Endometrial microvascular endothelial cells (primary cell): ENCODE results near the gene MYPN. TPM values are rescaled to one million over a fixed set of nuclear protein-coding genes. Genes with fewer than 3 reads are reported as not detected.
"Not testable (repeated sequence)": the region's sequence is repeated elsewhere in the genome, so short reads cannot be mapped to it uniquely, and the experiment has no call there.

Source experiments
- in situ Hi-C: cut with HindIII; loops from 2 replicates; pipeline ENCODE4 v1.10.0; 2017; ENCODE audit warnings: low sequenced_read_pairs, low pct_unique_long_range_greater_than_20kb; ENCODE audit errors: inconsistent ontology term
- total RNA-seq: library from RNA; depleted of rRNA; stranded (reverse); fragments of >200 nt; gene quantifications from one replicate; pipeline ENCODE4 v1.2.3, GENCODE V29; 2015; ENCODE audit errors: inconsistent ontology term

MYPN gene
- total RNA-seq, 1 donor from 2014 or later = 1.1 TPM

DNA sequence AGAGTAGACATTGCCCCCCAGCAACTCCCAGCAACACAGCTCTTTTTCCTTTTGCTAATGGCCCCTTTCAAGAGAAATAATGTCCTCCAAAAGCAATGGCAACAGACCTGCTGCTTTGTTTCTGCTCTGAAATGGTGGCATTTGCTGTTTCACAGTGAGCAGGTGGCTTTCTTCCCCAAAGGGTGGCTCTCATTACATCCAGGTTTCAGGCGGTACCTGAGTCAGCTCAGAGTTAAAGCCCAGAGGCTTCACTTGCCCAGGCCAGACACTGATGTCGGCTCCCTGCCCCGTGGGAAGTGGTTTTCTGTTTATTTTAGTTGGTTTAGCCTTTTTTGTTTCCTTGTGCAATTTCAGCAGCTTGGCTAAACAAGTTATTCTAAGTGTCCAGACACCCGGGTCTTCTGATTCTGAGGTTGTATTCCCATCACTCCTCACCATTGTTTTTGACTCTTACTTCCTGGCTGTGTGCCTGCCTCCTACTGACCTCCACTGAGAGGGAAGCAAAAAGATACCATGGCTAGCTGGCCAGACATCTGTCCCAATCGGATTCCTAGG is 130.4 kb downstream of the MYPN start:
- in situ Hi-C loops = no loop called here

DNA sequence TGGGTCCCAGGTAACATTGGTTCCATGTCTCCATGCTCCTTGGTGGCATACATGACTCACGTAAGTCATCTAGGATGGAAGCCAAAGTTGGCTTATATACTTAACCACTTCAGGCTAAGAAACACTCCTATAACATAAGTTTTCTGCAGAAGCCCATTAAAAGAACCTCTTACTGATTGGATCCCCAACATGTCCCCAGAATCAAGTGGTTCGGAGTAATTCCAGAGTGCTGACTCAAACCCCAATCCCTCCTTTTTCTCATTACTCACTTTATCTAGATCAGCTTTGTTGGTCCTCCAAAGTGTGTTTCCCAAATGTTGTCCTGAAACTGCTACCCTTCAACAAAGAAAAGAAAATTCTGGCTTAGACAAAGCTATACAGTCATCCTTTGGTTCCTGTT is 132.8 kb downstream of the MYPN start:
- in situ Hi-C loops = no loop called here

DNA sequence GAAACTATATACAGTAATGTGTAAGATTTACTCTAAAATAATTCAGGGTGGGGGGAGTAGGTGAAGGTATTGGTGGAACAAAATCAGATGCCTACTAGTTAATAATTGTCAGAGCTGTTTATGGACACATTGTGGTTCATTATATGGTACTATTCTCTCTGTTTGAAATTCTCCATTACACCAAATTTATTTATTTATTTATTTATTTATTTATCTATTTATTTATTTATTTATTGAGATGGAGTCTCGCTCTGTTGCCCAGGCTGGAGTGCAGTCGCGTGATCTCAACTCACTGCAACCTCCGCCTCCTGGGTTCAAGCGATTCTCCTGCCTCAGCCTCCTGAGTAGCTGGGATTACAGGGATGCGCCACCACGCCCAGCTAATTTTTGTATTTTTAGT is 137.1 kb downstream of the MYPN start:
- in situ Hi-C loops = not testable (repeated sequence)

DNA sequence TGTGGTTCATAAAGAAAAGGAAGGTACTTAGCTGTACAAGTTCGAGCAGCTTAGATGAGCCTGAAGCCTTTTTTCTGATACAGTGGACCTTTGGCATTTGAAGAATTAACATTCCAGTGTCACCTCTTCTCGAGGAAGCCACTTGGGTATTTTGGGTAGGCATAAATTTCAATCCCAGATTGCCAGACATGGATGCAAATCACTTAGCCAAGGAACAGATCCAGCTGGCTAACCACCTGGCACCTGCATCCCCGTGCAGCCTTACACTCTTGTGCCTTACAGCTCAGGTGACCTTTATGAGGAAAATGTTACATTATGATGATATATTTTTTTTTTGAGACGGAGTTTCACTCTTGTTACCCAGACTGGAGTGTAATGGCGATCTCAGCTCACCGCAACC is 138.6 kb downstream of the MYPN start:
- in situ Hi-C loops = no loop called here

DNA sequence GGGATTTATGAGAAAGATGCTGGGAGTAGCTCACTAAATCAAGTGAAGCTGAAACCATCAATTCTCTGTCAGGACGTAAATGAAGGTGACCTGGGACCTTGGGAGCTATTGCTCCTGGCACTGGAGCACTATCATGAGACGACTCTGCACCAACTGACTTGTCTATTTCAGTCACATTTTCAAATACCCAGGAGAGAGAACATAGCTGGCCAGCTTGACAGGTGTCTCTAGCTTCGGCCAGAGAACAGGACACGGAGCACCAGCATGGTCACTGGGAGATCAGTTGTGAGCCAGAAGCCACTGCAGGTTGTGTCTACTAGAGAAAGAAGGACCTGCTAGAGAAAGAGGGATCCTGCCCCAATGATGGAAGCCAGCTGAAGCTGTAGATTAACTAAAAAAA is 140.0 kb downstream of the MYPN start:
- in situ Hi-C loops = no loop called here

DNA sequence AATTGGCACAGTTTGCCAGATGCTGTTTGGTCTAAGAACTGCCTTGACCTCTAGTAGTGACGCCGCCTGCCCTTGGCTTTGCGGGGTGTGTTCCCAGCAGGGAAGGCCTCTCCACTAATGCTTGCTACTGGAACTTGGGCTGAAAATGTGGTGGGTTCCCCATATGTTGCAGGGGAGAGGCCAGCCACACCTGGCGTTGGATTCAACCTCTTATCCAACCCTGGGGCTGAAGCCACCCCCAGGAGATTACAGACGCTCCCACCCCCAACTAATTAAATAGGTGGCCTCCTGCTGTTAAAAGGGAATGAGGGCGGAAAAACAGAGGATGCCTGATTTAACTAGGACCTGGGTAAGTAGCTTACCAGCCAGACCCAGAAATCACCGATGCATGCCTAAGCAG is 141.9 kb downstream of the MYPN start:
- in situ Hi-C loops = no loop called here

DNA sequence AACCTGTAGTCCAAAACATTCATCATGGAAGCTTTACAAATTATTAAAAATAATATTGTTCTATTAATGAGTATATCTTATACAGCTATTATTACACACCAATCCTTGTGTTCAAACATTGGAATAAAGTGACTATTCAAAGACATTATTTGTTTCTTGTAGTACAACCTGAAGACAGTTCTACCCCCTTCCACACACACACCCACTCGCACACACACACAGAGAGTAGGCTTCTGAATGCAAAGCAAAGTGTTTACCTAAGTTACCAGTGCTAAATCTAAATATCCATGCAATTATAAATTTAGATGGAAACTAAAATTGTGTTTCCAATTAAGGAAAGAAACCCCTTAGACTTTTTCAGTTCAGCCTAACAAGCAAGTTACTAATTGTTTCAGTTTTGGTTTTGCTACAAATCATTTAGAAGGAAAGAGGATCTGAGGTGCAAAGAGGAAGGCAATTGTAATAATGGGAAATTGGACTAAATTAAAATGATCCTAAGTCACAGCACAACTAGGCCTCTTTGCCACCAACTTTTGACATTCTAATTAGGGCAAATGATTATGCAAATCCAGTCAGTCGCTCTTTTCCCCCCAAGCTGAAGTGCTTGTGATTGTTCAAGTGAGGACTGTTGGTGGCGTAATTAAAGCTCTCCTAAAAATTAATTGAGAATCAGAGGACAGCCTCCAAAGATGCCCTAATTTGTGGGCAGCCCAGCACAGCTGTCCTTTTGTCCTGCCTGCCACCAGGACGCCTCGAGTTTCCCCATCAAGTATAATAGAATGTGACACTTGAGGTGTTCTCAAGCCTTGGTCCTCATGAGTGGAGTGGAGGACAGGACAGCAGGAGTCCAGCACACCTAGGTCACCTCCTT is 142.6 kb downstream of the MYPN start:
- in situ Hi-C loops = no loop called here

DNA sequence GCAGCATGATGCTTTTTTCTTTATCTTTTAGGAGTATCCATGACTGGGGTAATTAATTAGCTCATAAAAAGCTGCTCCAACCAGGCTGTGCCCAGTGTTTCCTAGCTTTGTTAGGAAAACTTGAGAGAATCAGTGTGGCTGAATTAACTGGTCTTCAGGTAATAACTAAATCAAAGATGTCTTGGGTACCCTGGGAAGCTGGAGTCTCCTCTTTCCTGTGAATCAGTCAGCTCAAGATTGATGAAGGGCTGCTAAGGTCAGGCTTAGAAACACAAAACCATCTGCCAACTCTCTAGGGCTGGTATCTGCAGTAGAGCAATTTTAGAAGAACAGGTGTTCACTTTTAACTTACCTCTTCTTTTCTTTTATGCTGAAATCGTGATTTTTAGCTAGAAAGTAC is 144.1 kb downstream of the MYPN start:
- in situ Hi-C loops = no loop called here

DNA sequence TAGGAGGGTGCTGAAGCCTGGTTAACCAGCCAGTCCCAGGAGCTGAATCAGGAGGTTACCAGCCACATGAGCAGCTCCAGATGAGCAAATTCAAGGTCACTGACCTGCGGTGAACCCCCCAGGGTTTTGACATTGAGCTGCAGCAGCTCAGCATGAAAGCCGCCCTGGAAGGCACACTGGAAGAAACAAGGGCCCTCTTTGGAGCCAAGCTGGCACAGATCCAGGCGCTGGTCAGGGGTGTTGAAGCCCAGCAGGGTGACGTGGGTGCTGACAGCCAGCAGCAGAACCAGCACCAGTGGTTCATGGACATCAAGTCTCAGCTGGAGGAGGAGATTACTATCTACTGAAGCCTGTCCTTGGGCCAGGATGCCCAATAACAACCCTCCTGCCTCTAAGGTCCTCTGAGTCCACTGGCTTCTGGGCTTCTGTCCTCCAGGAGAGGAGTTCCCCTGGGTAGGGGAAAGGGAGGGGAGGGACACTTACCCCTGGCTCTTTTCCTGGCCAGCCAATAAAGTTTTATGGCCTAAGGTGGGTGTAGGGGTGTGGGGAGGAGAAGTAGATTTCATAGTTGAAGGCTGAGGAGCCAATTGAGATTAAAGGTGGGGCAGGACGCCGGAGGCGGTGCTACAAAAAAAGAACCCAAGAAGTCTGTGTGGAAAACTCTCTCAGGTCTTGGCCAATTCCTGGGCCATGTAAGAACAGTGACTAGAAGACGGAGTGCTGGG is 152.0 kb downstream of the MYPN start:
- in situ Hi-C loops = no loop called here

Other genes starting within 250 kb of the MYPN start
- 10.2 TPM for gene SIRT1, start 224.8 kb upstream of the MYPN start, total RNA-seq
- gene HERC4, start 34.2 kb upstream of the MYPN start, total RNA-seq = 71.3 TPM
- not detected for gene ATOH7, start 122.6 kb downstream of the MYPN start, total RNA-seq
- 54.4 TPM for gene HNRNPH3, start 222.6 kb downstream of the MYPN start, total RNA-seq
- gene PBLD, start 223.4 kb downstream of the MYPN start, total RNA-seq = 0.84 TPM